Psoas muscle (tissue), 8 donors: Measurements from ENCODE around the gene SYNGR3. TPM values are rescaled to one million over a fixed set of nuclear protein-coding genes. Genes with fewer than 3 reads are reported as not detected.

Experiments
- ATAC-seq, 4 donors: fragments of 200-7000 bp; cut with Tn5 transposase; one replicate each; pipeline ENCODE4 v1.9.1; 2020; ENCODE audit warnings: moderate library complexity in 3 of 4, mild to moderate bottlenecking in 2 of 4
- DNase-seq, 2 donors: peaks; one replicate each; pipeline ENCODE4 v3.0.0-alpha.2; 2020
- H3K27ac ChIP-seq: fragments of 200-600 bp; one replicate; pipeline ENCODE4 v1.8.0; 2022
- H3K27me3 ChIP-seq, 3 donors: fragments of 200-600 bp in 1 of 3; one replicate each; pipeline versions ENCODE4 v1.6.1 to v1.8.0; 2013 to 2022; ENCODE audit warnings: low read length in 2 of 3, mild to moderate bottlenecking in 2 of 3, moderate library complexity in 1 of 3; ENCODE audit not compliant: insufficient read depth in 3 of 3
- H3K36me3 ChIP-seq, 2 donors: fragments of 200-600 bp in 1 of 2; one replicate each; pipeline versions ENCODE4 v1.6.1 to v1.8.0; 2013 to 2022; ENCODE audit warnings: low read depth in 1 of 2, mild to moderate bottlenecking in 1 of 2, moderate library complexity in 1 of 2; ENCODE audit not compliant: insufficient read depth in 1 of 2
- H3K4me1 ChIP-seq: fragments of 200-600 bp; one replicate; pipeline ENCODE4 v1.8.0; 2022
- H3K4me3 ChIP-seq: fragments of 200-600 bp; one replicate; pipeline ENCODE4 v1.8.0; 2022; ENCODE audit warnings: mild to moderate bottlenecking
- H3K9me3 ChIP-seq: fragments of 200-600 bp; one replicate; pipeline ENCODE4 v1.8.0; 2022
- CTCF ChIP-seq: fragments of 200-600 bp; IDR thresholded peaks from one replicate; pipeline ENCODE4 v1.8.0; 2022; ENCODE audit warnings: antibody characterized with exemption
- WGBS, 3 donors: extraction: QIAGEN DNeasy Blood & Tissue Kit; methylation state at CpG; one replicate each; pipeline versions ENCODE4 v1.1.6 to v1.1.7; 2013; 5-methylcytosine and 5-hydroxymethylcytosine counted together
- intact Hi-C, 2 donors: fragments of 100-400 bp; cut with DNase I; formaldehyde crosslinking; loops; one replicate each; pipeline versions ENCODE4 v1.11.0 to v1.14.2; 2022
- polyA plus RNA-seq, 3 donors: library from polyadenylated mRNA; stranded (reverse); fragments of 200-250 nt; gene quantifications; one replicate each; pipeline ENCODE4 v1.2.3, GENCODE V29; 2013
- total RNA-seq, 4 donors: library from RNA; stranded (reverse); fragmentation: NEBNext Ultra II Directional in 2 of 4; extraction: Animal tissue kit (Norgen Biotek cat#: 25700) in 2 of 4; gene quantifications; one replicate each; pipeline versions ENCODE4 v1.2.1 to v1.2.4, GENCODE V29; 2021 to 2023
- donor health status: healthy with polysubstance abuse.
- donor health status: DM: no; HTN: no; CAD: no; lungs with moderate emphysema.
- donor health status: Bipolar disorder and iron deficiency.
- donor health status: healthy.
- donor health status: DM: yes; HTN: yes; CAD: no.
- donor health status: DM: no; HTN: no; CAD: no.
- donor health status: DM: no; HTN: no; CAD: no.
- donor health status: DM: yes; HTN: yes; CAD: no.

The SYNGR3 gene
- total and polyA plus RNA-seq, 7 donors = 0.24 to 0.85 (median 0.25) TPM; not detected in 1

GRCh38 chr16:2027024-2028010 is 37.5 kb downstream of the SYNGR3 start:
- no peaks in the 10 kb centered on the region for H3K27me3 ChIP-seq
- DNase-seq = no peak

DNA sequence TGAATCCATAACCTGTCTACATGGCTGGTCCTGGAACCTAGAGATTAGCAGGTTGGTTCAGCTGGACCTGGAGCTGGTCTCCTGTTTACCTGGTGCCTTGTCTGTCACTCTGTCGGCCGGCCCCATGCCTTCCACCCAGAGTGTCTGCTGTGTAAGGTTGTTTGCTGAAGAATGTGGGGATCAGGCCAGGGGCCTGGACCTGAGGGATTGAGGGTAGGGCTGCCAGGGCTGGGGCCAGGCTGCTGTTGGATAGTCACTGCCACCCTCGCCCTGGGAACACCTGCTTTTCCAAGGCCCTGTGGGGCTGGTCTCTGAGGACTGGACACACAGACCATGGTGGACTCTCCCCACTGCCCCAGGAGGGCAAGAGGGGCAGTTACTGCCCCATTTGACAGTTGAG is 38.4 kb downstream of the SYNGR3 start:
- DNase-seq = no peak
- 62 to 71% (median 66%) methylated on average over 3 of the region's 3 CpGs for WGBS, 3 donors
- Histone ChIP-seq H3K27ac (no peak overlapping the region), H3K4me1 (peaks cover 21% of the 10 kb centered on the region), H3K9me3 (no peaks in the 10 kb centered on the region), H3K4me3 (peak overlapping the region; percentile 78), H3K27me3 (no peaks in the 10 kb centered on the region), H3K36me3 (peaks cover 0 to 5% of the 10 kb centered on the region in 2 donors)
- no peak for TF ChIP-seq CTCF
- intact Hi-C loops = no loop called here
- no peak for ATAC-seq

More at GRCh38 chr16:2027024-2028010, 37.5 kb downstream of the SYNGR3 start:
- whole genome bisulfite sequencing, 3 donors = 7 to 18% (median 8%) methylated on average over 39 to 76 of the region's 76 CpGs
- peak overlapping the region; percentile 78 for H3K4me3 ChIP-seq
- intact Hi-C loops = loop anchor here in 1 of 2 donors (1.0 kb wide), 1 partner anchor 45 kb away; no protein-coding TSS in a partner anchor
- ATAC-seq = no peak
- peaks cover 24% of the 10 kb centered on the region for H3K4me1 ChIP-seq
- no peak for TF ChIP-seq CTCF
- no peaks in the 10 kb centered on the region for H3K9me3 ChIP-seq
- peak overlapping the region; percentile 67 for H3K27ac ChIP-seq
- H3K36me3 ChIP-seq = peaks cover 0 to 5% of the 10 kb centered on the region in 2 donors

DNA sequence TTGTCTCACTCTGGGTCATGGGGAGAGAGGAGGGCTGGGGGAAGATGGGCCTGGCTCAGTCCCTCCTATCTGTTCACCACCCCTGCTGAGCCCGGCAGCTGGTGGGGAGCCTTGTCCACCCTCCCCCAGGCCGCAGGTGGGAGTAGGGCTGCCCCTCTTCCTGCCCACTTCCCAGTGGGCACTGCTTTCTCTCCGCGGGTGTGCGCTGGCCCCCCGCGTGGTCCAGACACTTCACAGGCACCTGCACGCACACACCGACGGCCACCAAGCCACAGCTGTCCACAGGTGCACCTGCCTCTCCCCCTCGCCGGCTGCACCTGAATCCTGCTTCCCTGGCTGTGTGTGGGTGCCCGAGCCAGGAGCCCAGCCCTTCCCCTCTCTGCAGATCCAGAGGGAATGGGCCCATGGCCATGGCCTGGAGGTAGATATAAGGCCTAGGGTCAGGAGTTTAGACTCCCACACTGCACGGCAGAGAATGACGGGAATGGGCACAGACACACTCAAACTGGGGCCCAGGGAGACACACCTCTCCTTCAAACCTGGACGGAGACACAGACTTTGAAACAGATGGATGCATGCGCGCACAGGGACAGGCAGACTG is 39.0 kb downstream of the SYNGR3 start:
- Histone ChIP-seq H3K4me1 (peaks cover 21% of the 10 kb centered on the region), H3K27me3 (no peaks in the 10 kb centered on the region), H3K4me3 (peak overlapping the region; percentile 78), H3K9me3 (no peaks in the 10 kb centered on the region), H3K27ac (no peak overlapping the region), H3K36me3 (peaks cover 0 to 5% of the 10 kb centered on the region in 2 donors)
- intact Hi-C loops = no loop called here
- TF ChIP-seq CTCF = no peak
- ATAC-seq (no peak), DNase-seq (no peak)
- WGBS, 3 donors = 77 to 85% (median 78%) methylated on average over 16 to 18 of the region's 18 CpGs

DNA sequence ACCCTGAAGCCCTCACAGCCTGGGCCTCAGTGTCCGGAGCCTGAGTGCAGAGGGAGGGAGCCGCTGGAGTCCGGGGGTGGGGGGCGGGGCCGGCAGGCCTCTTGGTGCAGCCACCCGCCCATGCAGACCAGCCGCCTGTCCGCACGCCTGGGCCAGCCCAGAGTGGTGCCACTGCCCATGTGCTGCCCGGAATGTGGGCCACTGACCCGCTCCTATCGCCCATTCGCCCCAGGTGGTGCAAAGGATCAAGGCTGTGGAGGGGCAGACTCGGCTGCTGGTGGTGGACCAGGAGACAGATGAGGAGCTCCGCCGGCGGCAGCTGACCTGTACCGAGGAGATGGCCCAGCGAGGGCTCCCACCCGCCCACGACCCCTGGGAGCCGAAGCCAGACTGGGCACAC is 39.6 kb downstream of the SYNGR3 start:
- DNase-seq (no peak), ATAC-seq (no peak)
- TF ChIP-seq CTCF = no peak
- Histone ChIP-seq H3K4me3 (peak overlapping the region; percentile 78), H3K27ac (no peak overlapping the region), H3K27me3 (no peaks in the 10 kb centered on the region), H3K9me3 (no peaks in the 10 kb centered on the region), H3K36me3 (peaks cover 0 to 5% of the 10 kb centered on the region in 2 donors), H3K4me1 (peaks cover 21% of the 10 kb centered on the region)
- WGBS, 3 donors = 68 to 78% (median 72%) methylated on average over 17 to 22 of the region's 22 CpGs
- intact Hi-C loops = no loop called here
